Thoracic aorta endothelial cell (primary cell): ENCODE data around the gene SLC29A2. TPM values are rescaled to one million over a fixed set of nuclear protein-coding genes. Genes with fewer than 3 reads are reported as not detected.

Source experiments
- small RNA-seq: library from RNA; depleted of rRNA; stranded (forward); fragments of <200 nt; gene quantifications from one replicate; pipeline ENCODE3, GENCODE V24; 2012
- total RNA-seq: library from RNA; depleted of rRNA; stranded (reverse); fragments of >200 nt; gene quantifications from 2 replicates; pipeline ENCODE4 v1.2.3, GENCODE V29; 2012

Gene SLC29A2
- 0.27 and 1.0 TPM in 2 replicates for total RNA-seq

GRCh38 chr11:66371627-66372415, at the start of gene SLC29A2:
Gene SLC29A2 (minus strand): TSS chr11:66371760. CDS start chr11:66371591, 169 bp downstream.

DNA sequence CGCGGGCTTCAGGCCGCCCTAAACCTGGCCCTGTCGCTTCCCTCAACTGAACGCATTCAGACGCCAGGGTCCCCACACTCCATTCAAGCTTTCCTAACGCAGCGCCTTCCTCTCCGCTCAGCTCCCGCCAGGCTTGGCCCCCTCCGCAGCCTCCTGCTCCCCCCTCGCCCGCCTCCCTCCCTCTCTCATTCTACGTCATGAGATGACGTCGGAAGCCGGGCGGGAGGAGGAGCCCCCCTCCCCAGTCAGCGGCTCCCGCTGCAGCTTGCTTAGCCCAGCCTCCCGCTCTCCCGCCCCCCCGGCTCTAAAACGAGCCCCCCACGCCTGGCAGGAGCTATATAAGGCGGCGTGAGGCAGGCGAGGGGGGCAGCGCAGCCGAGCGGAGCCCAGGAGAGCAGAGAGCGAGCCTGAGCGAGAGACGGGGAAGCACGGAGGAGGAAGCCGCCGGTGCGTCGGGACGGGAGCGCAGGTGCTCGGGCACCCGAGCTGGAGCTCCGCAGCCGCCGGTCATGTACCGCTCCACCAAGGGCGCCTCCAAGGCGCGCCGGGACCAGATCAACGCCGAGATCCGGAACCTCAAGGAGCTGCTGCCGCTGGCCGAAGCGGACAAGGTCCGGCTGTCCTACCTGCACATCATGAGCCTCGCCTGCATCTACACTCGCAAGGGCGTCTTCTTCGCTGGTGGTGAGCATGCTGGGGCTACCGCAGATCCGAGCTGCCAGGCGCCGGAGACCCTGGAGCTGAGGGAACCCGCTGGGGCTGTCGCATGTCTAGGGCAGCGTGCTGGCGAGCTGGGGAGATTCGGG, 49.3 kb upstream of the SLC29A2 start, which contains the start of gene NPAS4:
TSS of gene NPAS4 (plus strand) at position 365 of the 806 bp plus-strand sequence. CDS start at position 510, 145 bp downstream.

GRCh38 chr11:66347425-66348276, 23.9 kb downstream of the SLC29A2 start, which contains the start of gene B4GAT1:
Gene B4GAT1 (minus strand): TSS chr11:66347629. CDS start chr11:66347545, 84 bp downstream.

DNA sequence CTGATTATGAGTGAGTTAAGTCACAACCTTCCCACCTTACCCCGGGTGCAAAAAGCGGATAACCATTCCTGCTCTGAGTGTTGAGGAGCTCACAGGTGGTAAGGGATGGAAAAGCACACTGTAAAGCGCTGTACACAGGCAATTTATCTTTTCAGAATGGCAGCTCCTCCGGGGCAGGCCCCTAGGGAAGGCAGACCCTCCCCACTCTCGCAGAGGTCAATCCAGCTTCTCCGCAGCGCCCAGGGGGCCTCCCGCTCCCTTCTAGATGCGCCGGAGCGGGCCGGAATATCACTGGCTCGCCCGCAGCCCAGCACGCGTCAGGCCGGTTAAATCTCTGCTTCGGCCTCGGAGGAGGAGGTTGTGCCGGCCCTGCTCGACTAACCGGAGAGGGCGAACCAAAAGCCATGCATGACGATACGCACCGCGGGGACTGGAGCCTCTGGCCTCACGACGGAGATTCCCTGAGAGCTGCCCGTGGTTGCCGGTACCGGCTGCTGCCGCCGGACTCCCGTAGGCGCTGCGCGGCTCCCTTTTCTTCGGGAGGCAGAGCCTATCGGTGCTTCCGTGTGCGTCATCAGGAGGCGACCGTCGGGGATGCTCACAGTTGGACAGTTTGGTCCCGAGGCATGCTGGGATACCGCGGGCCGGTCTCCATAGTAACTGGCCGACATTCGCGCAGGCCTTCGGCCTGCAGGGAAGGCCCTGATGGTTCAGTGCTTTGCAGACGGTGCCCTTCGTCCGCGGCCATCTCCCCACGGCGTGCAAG, 26.8 kb downstream of the SLC29A2 start, which contains the start of gene BRMS1:
TSS of gene BRMS1 (minus strand) at position 555 of the 766 bp plus-strand sequence. CDS start 2,870 bp downstream, outside the sequence.

GRCh38 chr11:66336234-66337102, 35.1 kb downstream of the SLC29A2 start, which contains the start of gene RIN1:
Gene RIN1 (minus strand): TSS chr11:66336434. CDS start chr11:66336402, 32 bp downstream.

GRCh38 chr11:66316849-66317251, 54.7 kb downstream of the SLC29A2 start, which contains the start of gene CD248:
Gene CD248 (minus strand): TSS chr11:66317044. CDS start chr11:66317027, 17 bp downstream.

Small RNA genes within 50 kb of the gene (small RNA-seq; reads per million reads assigned to genes)
- gene RF00017 (not detected), gene RNU1-84P (3.8 reads per million, percentile 73 among the genes with 10 or more reads in this experiment)

Other genes starting within 250 kb of the SLC29A2 start
- 15.8 and 19.2 TPM in 2 replicates for gene KLC2, start 114.1 kb downstream of the SLC29A2 start, total RNA-seq
- gene RAB1B, start 103.1 kb downstream of the SLC29A2 start, total RNA-seq, result 107 and 128 TPM in 2 replicates
- gene CNIH2, start 93.6 kb downstream of the SLC29A2 start, total RNA-seq, result 0.13 and 0.14 TPM in 2 replicates
- gene YIF1A, start 82.6 kb downstream of the SLC29A2 start, total RNA-seq, result 70.6 and 85.0 TPM in 2 replicates
- under 0.01 TPM in 1 of 2 replicates, not detected in the other for gene TMEM151A, start 79.9 kb downstream of the SLC29A2 start, total RNA-seq
- under 0.01 TPM in 1 of 2 replicates, not detected in the other for gene CD248, start 54.7 kb downstream of the SLC29A2 start, total RNA-seq
- 5.3 and 7.8 TPM in 2 replicates for gene RIN1, start 35.3 kb downstream of the SLC29A2 start, total RNA-seq
- gene BRMS1, start 26.7 kb downstream of the SLC29A2 start, total RNA-seq, result 48.9 and 61.2 TPM in 2 replicates
- gene B4GAT1, start 24.1 kb downstream of the SLC29A2 start, total RNA-seq, result 20.2 and 29.2 TPM in 2 replicates
- not detected in 2 replicates for gene NPAS4, start 49.3 kb upstream of the SLC29A2 start, total RNA-seq
- gene MRPL11, start 67.1 kb upstream of the SLC29A2 start, total RNA-seq, result 58.7 and 65.2 TPM in 2 replicates
- gene PELI3, start 95.1 kb upstream of the SLC29A2 start, total RNA-seq, result 3.5 and 5.7 TPM in 2 replicates
- gene DPP3, start 108.7 kb upstream of the SLC29A2 start, total RNA-seq, result 49.6 and 55.1 TPM in 2 replicates
- gene BBS1, start 138.9 kb upstream of the SLC29A2 start, total RNA-seq, result 27.9 and 34.2 TPM in 2 replicates
- gene ZDHHC24, start 174.3 kb upstream of the SLC29A2 start, total RNA-seq, result 8.9 and 12.6 TPM in 2 replicates
- gene ACTN3, start 175.1 kb upstream of the SLC29A2 start, total RNA-seq, result under 0.01 TPM in 1 of 2 replicates, not detected in the other
- gene CTSF, start 196.8 kb upstream of the SLC29A2 start, total RNA-seq, result 7.4 and 10.0 TPM in 2 replicates
- gene CCDC87, start 221.3 kb upstream of the SLC29A2 start, total RNA-seq, result 0.27 and 0.50 TPM in 2 replicates
- gene CCS, start 221.4 kb upstream of the SLC29A2 start, total RNA-seq, result 23.8 and 25.4 TPM in 2 replicates
- gene RBM14, start 244.9 kb upstream of the SLC29A2 start, total RNA-seq, result 40.0 and 55.8 TPM in 2 replicates